H1 (cell line): ENCODE results near the gene KIF21A. TPM values are rescaled to one million over a fixed set of nuclear protein-coding genes. Genes with fewer than 3 reads are reported as not detected.

ENCODE experiments used
- CTCF ChIA-PET: fragments of 300-600 bp; sonication (Branson Sonifier 250); formaldehyde crosslinking; loops from one replicate; lab custom pipeline; 2021; ENCODE audit not compliant: partially characterized antibody; lab: Charles Lee
- POLR2A ChIA-PET: fragments of 300-600 bp; sonication (Branson Sonifier 250); formaldehyde crosslinking; loops from one replicate; lab custom pipeline; 2021; ENCODE audit warnings: inconsistent platforms; ENCODE audit not compliant: partially characterized antibody; lab: Charles Lee
- DNase-seq, 2 experiments: peaks; one replicate each; pipeline versions ENCODE4 v3.0.0 to v3.0.0-alpha.2; 2010 to 2022; ENCODE audit warnings: low spot score in 2 of 2, low read depth in 1 of 2, mixed read lengths in 1 of 2
- FAIRE-seq: peaks from 2 replicates; lab custom pipeline; 2011; peaks lifted over from hg19 to GRCh38; lab: Jason Lieb, UNC
- H2AFZ ChIP-seq: 2 replicates; pipeline ENCODE4 v1.8.1; 2012; ENCODE audit warnings: low read length, inconsistent platforms
- H2AK5ac ChIP-seq: 2 replicates; pipeline ENCODE4 v1.6.1; 2013; ENCODE audit warnings: low read depth, low read length
- H2BK120ac ChIP-seq: replicated peaks from 2 replicates; pipeline ENCODE3; 2013; ENCODE audit warnings: low read depth, low read length, inconsistent platforms
- H2BK12ac ChIP-seq: 2 replicates; pipeline ENCODE4 v1.6.1; 2013; ENCODE audit warnings: low read depth, low read length
- H2BK15ac ChIP-seq: 2 replicates; pipeline ENCODE4 v1.6.1; 2013; ENCODE audit warnings: low read length
- H2BK20ac ChIP-seq: 2 replicates; pipeline ENCODE4 v1.6.1; 2013; ENCODE audit warnings: low read length
- H2BK5ac ChIP-seq: 2 replicates; pipeline ENCODE4 v1.6.1; 2013; ENCODE audit warnings: low read depth, low read length
- H3K14ac ChIP-seq: 2 replicates; pipeline ENCODE4 v1.6.1; 2013; ENCODE audit warnings: inconsistent platforms; ENCODE audit not compliant: insufficient read length
- H3K18ac ChIP-seq: 2 replicates; pipeline ENCODE4 v1.6.1; 2013; ENCODE audit warnings: low read length; ENCODE audit errors: extremely low read depth
- H3K23ac ChIP-seq: 2 replicates; pipeline ENCODE4 v1.6.1; 2013; ENCODE audit warnings: inconsistent platforms; ENCODE audit not compliant: insufficient read length
- H3K23me2 ChIP-seq: 2 replicates; pipeline ENCODE4 v1.6.1; 2013; ENCODE audit warnings: low read depth, low read length
- H3K27ac ChIP-seq: 2 replicates; pipeline ENCODE4 v1.6.1; 2011; ENCODE audit warnings: low read depth, low read length, inconsistent platforms
- H3K27me3 ChIP-seq, 4 experiments: replicated peaks in 1 of 4; 1 replicate in 1 of 4; 2 replicates in 3 of 4; pipeline versions ENCODE4 v1.6.1 to v1.8.1; 2011 to 2013; ENCODE audit warnings: low read length in 3 of 4, mild to moderate bottlenecking in 3 of 4, inconsistent platforms in 2 of 4, mixed read lengths in 2 of 4, moderate library complexity in 1 of 4; ENCODE audit not compliant: control insufficient read depth in 3 of 4, insufficient read depth in 3 of 4; ENCODE audit errors: extremely low read depth in 1 of 4
- H3K36me3 ChIP-seq, 4 experiments: 2 replicates each; pipeline versions ENCODE4 v1.6.1 to v1.8.1; 2011 to 2013; ENCODE audit warnings: mild to moderate bottlenecking in 4 of 4, low read length in 3 of 4, moderate library complexity in 2 of 4, control low read depth in 1 of 4, inconsistent platforms in 1 of 4; ENCODE audit not compliant: insufficient read depth in 4 of 4, control insufficient read depth in 2 of 4
- H3K4ac ChIP-seq: replicated peaks from 2 replicates; pipeline ENCODE3; 2013; ENCODE audit warnings: low read length, low read depth, mixed read lengths, inconsistent platforms; ENCODE audit not compliant: insufficient read length
- H3K4me1 ChIP-seq, 4 experiments: replicated peaks in 1 of 4; 1 replicate in 1 of 4; 2 replicates in 3 of 4; pipeline versions ENCODE4 v1.6.1 to v1.8.1; 2011 to 2013; ENCODE audit warnings: low read length in 3 of 4, inconsistent platforms in 2 of 4, mixed read lengths in 1 of 4; ENCODE audit not compliant: insufficient read depth in 4 of 4, control insufficient read depth in 3 of 4
- H3K4me2 ChIP-seq, 2 experiments: 2 replicates each; pipeline versions ENCODE4 v1.6.1 to v1.8.1; 2011 to 2013; ENCODE audit warnings: low read depth in 2 of 2, low read length in 2 of 2, control low read depth in 1 of 2, inconsistent platforms in 1 of 2, mild to moderate bottlenecking in 1 of 2; ENCODE audit not compliant: insufficient read depth in 1 of 2
- H3K4me3 ChIP-seq, 4 experiments: fragments of 200-600, 300-600 bp in 1 of 4; sonication (generic), shearing (Covaris generic), sonication (Bioruptor Twin) in 1 of 4; 2 replicates each; pipeline versions ENCODE4 v1.5.1 to v1.8.1; 2011 to 2016; ENCODE audit warnings: low read length in 4 of 4, low read depth in 3 of 4, control low read depth in 2 of 4, inconsistent platforms in 2 of 4, mild to moderate bottlenecking in 2 of 4, mixed read lengths in 1 of 4, moderate library complexity in 1 of 4; ENCODE audit not compliant: insufficient read depth in 2 of 4; ENCODE audit errors: extremely low read depth in 1 of 4
- H3K56ac ChIP-seq: replicated peaks from 2 replicates; pipeline ENCODE3; 2013; ENCODE audit warnings: low read depth, mild to moderate bottlenecking, mixed read lengths, low read length, inconsistent platforms; ENCODE audit not compliant: insufficient read length
- H3K79me1 ChIP-seq: 2 replicates; pipeline ENCODE4 v1.6.1; 2013; ENCODE audit warnings: low read depth, low read length, control low read depth
- H3K79me2 ChIP-seq, 2 experiments: 2 replicates each; pipeline versions ENCODE4 v1.6.1 to v1.8.1; 2012 to 2013; ENCODE audit warnings: low read length in 2 of 2, mild to moderate bottlenecking in 2 of 2, inconsistent platforms in 1 of 2; ENCODE audit not compliant: insufficient read depth in 2 of 2, control insufficient read depth in 1 of 2
- H3K9ac ChIP-seq, 4 experiments: replicated peaks in 1 of 4; 1 replicate in 1 of 4; 2 replicates in 3 of 4; pipeline versions ENCODE4 v1.6.1 to v1.8.1; 2011 to 2013; ENCODE audit warnings: low read depth in 3 of 4, low read length in 3 of 4, control low read depth in 2 of 4, mild to moderate bottlenecking in 2 of 4, moderate library complexity in 2 of 4, inconsistent platforms in 1 of 4; ENCODE audit errors: extremely low read depth in 1 of 4
- H3K9me3 ChIP-seq, 2 experiments: 2 replicates each; pipeline versions ENCODE4 v1.6.1 to v1.8.1; 2012 to 2013; ENCODE audit warnings: mild to moderate bottlenecking in 2 of 2, moderate library complexity in 2 of 2, control low read depth in 1 of 2, inconsistent platforms in 1 of 2, low read depth in 1 of 2, low read length in 1 of 2, mixed read lengths in 1 of 2; ENCODE audit not compliant: insufficient read depth in 2 of 2
- H4K20me1 ChIP-seq, 2 experiments: replicated peaks in 1 of 2; 2 replicates each; pipeline versions ENCODE3 to v1.8.1; 2011 to 2013; ENCODE audit warnings: inconsistent platforms in 2 of 2, low read length in 2 of 2, mild to moderate bottlenecking in 1 of 2; ENCODE audit not compliant: insufficient read depth in 2 of 2, control insufficient read depth in 1 of 2
- H4K5ac ChIP-seq: 2 replicates; pipeline ENCODE4 v1.6.1; 2013; ENCODE audit warnings: low read length, low read depth, mixed read lengths, inconsistent platforms; ENCODE audit not compliant: insufficient read length
- H4K8ac ChIP-seq: 2 replicates; pipeline ENCODE4 v1.8.0; 2013; ENCODE audit warnings: mild to moderate bottlenecking, moderate library complexity, low read length, inconsistent platforms; ENCODE audit not compliant: insufficient read depth; ENCODE audit errors: extremely low read depth
- H4K91ac ChIP-seq: replicated peaks from 2 replicates; pipeline ENCODE3; 2013; ENCODE audit warnings: low read length, mixed read lengths, inconsistent platforms; ENCODE audit not compliant: insufficient read length
- ASH2L ChIP-seq: fragments of 200-600, 300-600 bp; sonication (generic); IDR thresholded peaks from one replicate; pipeline ENCODE4 v1.7.1; 2017; ENCODE audit warnings: low read length
- CEBPB ChIP-seq: IDR thresholded peaks from 2 replicates; pipeline ENCODE4 v1.6.1; 2012; ENCODE audit warnings: low read depth, low read length
- SUZ12 ChIP-seq: fragments of 200-600 bp; sonication (generic); IDR thresholded peaks from 2 replicates; pipeline ENCODE4 v1.6.1; 2012; ENCODE audit warnings: mild to moderate bottlenecking, inconsistent platforms, low read length, moderate library complexity, mixed read lengths
- polyA plus RNA-seq, 7 experiments: library from polyadenylated mRNA; depleted of rRNA in 3 of 7; stranded (reverse) in 5 of 7; unstranded in 2 of 7; fragments of >200 nt in 5 of 7; fragments of 200-250 nt in 2 of 7; gene quantifications; 1 replicate in 5 of 7; 2 replicates in 1 of 7; 4 replicates in 1 of 7; pipeline versions ENCODE4 v1.2.1 to v1.2.3, GENCODE V29; 2011 to 2013; ENCODE audit warnings: missing spikeins in 2 of 7, mixed read lengths in 2 of 7
- total RNA-seq: library from RNA; stranded (reverse); fragmentation: NEBNext Ultra II Directional; extraction: Animal tissue kit (Norgen Biotek cat#: 25700); gene quantifications from 2 replicates; pipeline ENCODE4 v1.2.1, GENCODE V29; 2021

KIF21A gene
- total and polyA plus RNA-seq, 2 of the 8 experiments (the other 6 are each of a cell fraction or from before 2014, with no cell fraction given), result 10.0 to 26.0 TPM

DNA sequence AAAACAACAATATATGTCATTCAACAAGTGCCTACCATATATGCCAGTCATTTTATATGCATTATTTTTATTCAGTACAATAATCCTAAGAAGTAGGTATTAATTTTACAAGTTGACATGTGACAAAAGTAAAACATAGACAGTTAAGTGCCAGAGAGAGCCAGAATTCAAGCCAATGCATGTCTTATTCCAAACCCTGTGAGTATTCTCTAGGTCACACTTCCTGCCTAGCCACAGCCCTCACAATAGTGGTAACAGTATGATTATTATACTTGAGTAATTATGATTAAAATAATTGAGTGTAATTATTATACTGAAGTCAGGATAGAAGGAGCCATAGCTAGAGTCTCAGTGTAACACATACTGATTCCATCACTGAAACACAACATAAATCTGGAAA, 52.2 kb downstream of the KIF21A start:
- no peak overlapping the region for H2AK5ac ChIP-seq
- H3K4me2 ChIP-seq, result no peak overlapping the region
- POLR2A ChIA-PET, result no interaction called here

More for the DNA sequence above, 52.2 kb downstream of the KIF21A start:
- Histone ChIP-seq H3K18ac (no peak overlapping the region), H3K4me3 (no peak overlapping the region), H3K4ac (no peak overlapping the region), H3K27ac (no peak overlapping the region), H2BK120ac (no peak overlapping the region), H4K20me1 (no peaks in the 10 kb centered on the region), H4K5ac (no peak overlapping the region), H3K9me3 (no peaks in the 10 kb centered on the region), H3K79me1 (no peaks in the 10 kb centered on the region), H3K27me3 (no peaks in the 10 kb centered on the region), H2BK12ac (no peak overlapping the region), H4K8ac (no peak overlapping the region), H4K91ac (no peak overlapping the region), H2BK15ac (no peak overlapping the region), H3K9ac (no peak overlapping the region), H3K14ac (no peak overlapping the region), H2BK5ac (no peak overlapping the region), H2AFZ (no peak overlapping the region), H3K23me2 (no peaks in the 10 kb centered on the region), H3K23ac (no peak overlapping the region), H3K79me2 (peaks cover 0 to 20% of the 10 kb centered on the region in 2 experiments; a peak in 2 of 4 replicates), H3K36me3 (no peaks in the 10 kb centered on the region), H2BK20ac (no peak overlapping the region), H3K56ac (no peak overlapping the region), H3K4me1 (peaks cover 2 to 18% (median 15%) of the 10 kb centered on the region in 4 experiments; a peak in 5 of 7 replicates)
- DNase-seq (no peak), FAIRE-seq (no peak)
- no peak for TF ChIP-seq ASH2L
- TF ChIP-seq CEBPB, result no peak
- no peak for TF ChIP-seq SUZ12
- CTCF ChIA-PET, result interaction anchor here (3.1 kb wide), 1 partner anchor 15 kb away, joined by 14 read pairs; no protein-coding TSS in a partner anchor
